Measurements from ENCODE around the gene PRRX2. TPM values are rescaled to one million over a fixed set of nuclear protein-coding genes. Genes with fewer than 3 reads are reported as not detected.

PRRX2 gene
- total and polyA plus RNA-seq, 9 of the 15 experiments (the other 6 are each of a cell fraction or from before 2014, with no cell fraction given), result 0.21 TPM; not detected in 8

- TF ChIP-seq NFE2 (IDR thresholded peaks at IDR 0.05; ENCODE audit: low read depth) (no peak), MAFK (IDR thresholded peaks at IDR 0.05; ENCODE audit: low read length) (no peak), ZNF12 (CRISPR knock-in tag; IDR thresholded peaks at IDR 0.05) (no peak), SAFB (IDR thresholded peaks at IDR 0.05; ENCODE audit: borderline replicate concordance, low read depth, low read length) (no peak), ETV5 (CRISPR knock-in tag; IDR thresholded peaks at IDR 0.05; ENCODE audit: low read depth) (no peak), ZNF23 (CRISPR knock-in tag; IDR thresholded peaks at IDR 0.05) (no peak), TAF15 (IDR thresholded peaks at IDR 0.05; ENCODE audit: low read depth, low read length) (no peak), POLR2G (IDR thresholded peaks at IDR 0.05; ENCODE audit: low read depth, low read length) (peak; percentile 69), RBFOX2 (IDR thresholded peaks at IDR 0.05; ENCODE audit: low read depth, low read length) (peak; percentile 65; the same call in 1 of the 2 replicates), ZNF609 (CRISPR knock-in tag; IDR thresholded peaks at IDR 0.05; ENCODE audit: borderline replicate concordance) (no peak), CHD2 (IDR thresholded peaks at IDR 0.05; ENCODE audit: low read depth, low read length) (no peak)
These were observed 30.1 kb upstream of the PRRX2 start (continued) for GRCh38 chr9:129635099-129636065.

Data from K562 (cell line).